NT2/D1 (cell line): ENCODE results near the gene ZNF705A.
"Not testable (repeated sequence)": the region's sequence is repeated elsewhere in the genome, so short reads cannot be mapped to it uniquely, and the experiment has no call there.

ENCODE experiments used
- DNase-seq: peaks from one replicate; pipeline ENCODE4 v3.0.0-alpha.2; 2011; ENCODE audit warnings: low read depth, low spot score
- H3K27me3 ChIP-seq: 2 replicates; pipeline ENCODE4 v1.6.0; 2011; ENCODE audit warnings: mild to moderate bottlenecking; ENCODE audit not compliant: insufficient read length, insufficient read depth
- H3K36me3 ChIP-seq: 2 replicates; pipeline ENCODE4 v1.6.1; 2011; ENCODE audit warnings: mild to moderate bottlenecking, low read length, mixed read lengths; ENCODE audit not compliant: insufficient read depth, insufficient read length
- H3K4me1 ChIP-seq: 2 replicates; pipeline ENCODE4 v1.5.1; 2011; ENCODE audit not compliant: insufficient read depth, insufficient read length
- H3K4me3 ChIP-seq: 2 replicates; pipeline ENCODE4 v1.5.1; 2011; ENCODE audit warnings: low read depth; ENCODE audit not compliant: insufficient read length
- H3K9ac ChIP-seq: 2 replicates; pipeline ENCODE4 v1.6.0; 2011; ENCODE audit warnings: low read depth; ENCODE audit not compliant: insufficient read length
- H3K9me3 ChIP-seq: 2 replicates; pipeline ENCODE4 v1.5.1; 2011; ENCODE audit warnings: mild to moderate bottlenecking, low read length; ENCODE audit not compliant: insufficient read depth

ZNF705A gene

DNA sequence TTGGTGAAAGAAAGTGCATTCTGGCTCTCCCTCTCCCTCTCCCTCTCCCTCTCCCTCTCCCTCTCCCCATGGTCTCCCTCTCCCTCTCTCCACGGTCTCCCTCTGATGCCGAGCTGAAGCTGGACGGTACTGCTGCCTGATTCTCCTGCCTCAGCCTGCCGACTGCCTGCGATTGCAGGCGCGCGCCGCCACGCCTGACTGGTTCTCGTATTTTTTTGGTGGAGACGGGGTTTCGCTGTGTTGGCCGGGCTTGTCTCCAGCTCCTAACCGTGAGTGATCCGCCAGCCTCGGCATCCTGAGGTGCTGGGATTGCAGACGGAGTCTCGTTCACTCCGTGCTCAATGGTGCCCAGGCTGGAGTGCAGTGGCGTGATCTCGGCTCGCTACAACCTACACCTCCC is 26.5 kb downstream of the ZNF705A start:
- H3K4me1 ChIP-seq, H3K27me3 ChIP-seq, DNase-seq, H3K36me3 ChIP-seq, H3K4me3 ChIP-seq, H3K9ac ChIP-seq: not testable (repeated sequence)
- peaks cover 20% of the 10 kb centered on the region; the same call in 1 of the 2 replicates for H3K9me3 ChIP-seq

DNA sequence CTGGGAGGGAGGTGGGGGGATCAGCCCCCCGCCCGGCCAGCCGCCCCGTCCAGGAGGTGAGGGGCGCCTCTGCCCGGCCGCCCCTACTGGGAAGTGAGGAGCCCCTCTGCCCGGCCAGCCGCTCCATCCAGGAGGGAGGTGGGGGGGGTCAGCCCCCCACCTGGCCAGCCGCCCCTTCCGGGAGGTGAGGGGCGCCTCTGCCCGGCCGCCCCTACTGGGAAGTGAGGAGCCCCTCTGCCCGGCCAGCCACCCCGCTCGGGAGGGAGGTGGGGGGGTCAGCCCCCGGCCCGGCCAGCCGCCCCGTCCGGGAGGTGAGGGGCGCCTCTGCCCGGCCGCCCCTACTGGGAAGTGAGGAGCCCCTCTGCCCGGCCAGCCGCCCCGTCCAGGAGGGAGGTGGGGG is 27.4 kb downstream of the ZNF705A start:
- not testable (repeated sequence) for DNase-seq, H3K4me3 ChIP-seq, H3K4me1 ChIP-seq, H3K36me3 ChIP-seq, H3K27me3 ChIP-seq, H3K9ac ChIP-seq
- peaks cover 20% of the 10 kb centered on the region; the same call in 1 of the 2 replicates for H3K9me3 ChIP-seq

DNA sequence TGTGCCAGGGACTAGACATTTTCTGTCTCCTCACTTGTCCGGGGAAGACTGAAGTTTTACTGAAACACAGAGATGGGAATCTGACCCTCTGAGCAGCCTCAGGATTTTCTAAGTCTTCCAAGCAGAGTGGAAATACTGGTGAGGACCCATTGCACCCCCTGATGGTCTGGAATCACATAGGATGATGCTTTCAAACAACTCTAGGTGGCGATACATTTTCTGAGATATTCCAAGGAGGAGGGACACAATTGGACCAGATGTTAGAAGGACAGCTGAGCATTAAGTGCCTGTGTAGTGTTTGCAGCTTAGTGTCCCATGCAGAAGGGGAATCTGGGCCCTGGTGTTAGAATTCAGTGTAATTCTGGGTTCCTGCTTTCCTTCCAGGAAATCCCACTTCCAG is 31.3 kb downstream of the ZNF705A start:
- not testable (repeated sequence) for H3K36me3 ChIP-seq, H3K9me3 ChIP-seq, H3K27me3 ChIP-seq, H3K9ac ChIP-seq, DNase-seq, H3K4me1 ChIP-seq, H3K4me3 ChIP-seq

- H3K9ac ChIP-seq, DNase-seq, H3K4me1 ChIP-seq, H3K4me3 ChIP-seq, H3K27me3 ChIP-seq, H3K36me3 ChIP-seq, H3K9me3 ChIP-seq: not testable (repeated sequence)
These were observed 41.0 kb downstream of the ZNF705A start for GRCh38 chr12:8197685-8198308.

DNA sequence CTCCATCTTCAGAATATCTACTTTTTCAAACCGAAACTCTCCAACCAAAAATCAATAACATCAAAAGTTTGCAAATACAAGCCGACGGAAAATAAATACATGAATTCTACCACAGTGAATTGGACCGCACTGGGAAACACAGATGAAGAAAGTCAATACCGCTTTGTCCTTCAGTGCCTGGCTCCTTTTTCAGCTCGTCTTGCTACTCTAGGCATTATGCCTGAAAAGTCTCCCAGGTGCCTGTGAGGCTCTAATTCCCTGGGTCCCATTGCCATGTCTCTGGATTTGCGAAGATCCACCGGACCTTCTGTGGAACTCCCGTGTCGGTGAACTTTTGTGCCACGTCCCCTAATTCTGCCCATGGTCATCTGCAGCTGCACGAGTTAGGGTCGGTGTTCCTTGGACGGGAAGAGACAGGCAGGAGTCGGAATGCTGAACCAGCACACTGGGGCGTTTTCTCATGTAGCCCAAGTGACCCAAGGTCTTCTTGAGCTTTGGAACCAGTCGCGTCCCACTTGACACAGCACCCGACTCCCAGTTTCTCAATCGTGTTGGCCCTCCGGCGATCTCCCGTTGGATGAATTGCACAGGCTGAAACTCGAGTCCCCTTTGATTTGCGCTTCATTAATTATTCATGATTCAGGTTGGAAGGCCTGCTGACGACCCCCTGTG is 62.0 kb downstream of the ZNF705A start:
- not testable (repeated sequence) for H3K9ac ChIP-seq, H3K9me3 ChIP-seq, H3K4me1 ChIP-seq, H3K4me3 ChIP-seq, DNase-seq, H3K27me3 ChIP-seq
- H3K36me3 ChIP-seq = peaks cover 41% of the 10 kb centered on the region

DNA sequence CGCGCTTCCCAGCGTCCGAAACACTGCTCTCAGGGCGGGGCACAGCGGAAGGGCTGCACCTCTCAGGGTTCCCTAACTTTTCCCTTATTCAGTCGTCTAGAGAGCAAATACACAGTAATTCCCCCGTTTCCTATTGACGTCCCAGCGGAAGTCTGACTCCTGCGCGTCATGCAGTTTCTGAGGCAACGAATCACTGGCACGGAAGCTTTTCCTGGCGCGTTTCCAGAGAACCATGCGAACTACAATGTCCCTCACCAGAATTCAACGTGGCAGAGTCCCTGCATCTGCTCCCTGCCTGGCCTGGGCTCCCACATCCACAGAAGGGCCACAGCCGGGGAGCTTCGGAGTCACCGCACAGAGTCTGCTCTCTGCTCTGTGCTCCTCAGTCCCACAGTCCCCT is 64.6 kb downstream of the ZNF705A start:
- H3K36me3 ChIP-seq = peaks cover 44% of the 10 kb centered on the region
- DNase-seq = not testable (repeated sequence)

GRCh38 chr12:8221844-8222243 is 65.0 kb downstream of the ZNF705A start:
- not testable (repeated sequence) for H3K4me1 ChIP-seq, H3K27me3 ChIP-seq, H3K9ac ChIP-seq, H3K4me3 ChIP-seq, DNase-seq, H3K9me3 ChIP-seq
- peaks cover 44% of the 10 kb centered on the region for H3K36me3 ChIP-seq

More for the DNA sequence above, 64.6 kb downstream of the ZNF705A start:
- H3K4me1 ChIP-seq, H3K9ac ChIP-seq, H3K4me3 ChIP-seq, H3K27me3 ChIP-seq, H3K9me3 ChIP-seq: not testable (repeated sequence)

- H3K27me3 ChIP-seq, DNase-seq, H3K9ac ChIP-seq, H3K4me3 ChIP-seq, H3K4me1 ChIP-seq, H3K9me3 ChIP-seq: not testable (repeated sequence)
- peaks cover 44% of the 10 kb centered on the region for H3K36me3 ChIP-seq
These were observed 65.5 kb downstream of the ZNF705A start for GRCh38 chr12:8222303-8222702.

DNA sequence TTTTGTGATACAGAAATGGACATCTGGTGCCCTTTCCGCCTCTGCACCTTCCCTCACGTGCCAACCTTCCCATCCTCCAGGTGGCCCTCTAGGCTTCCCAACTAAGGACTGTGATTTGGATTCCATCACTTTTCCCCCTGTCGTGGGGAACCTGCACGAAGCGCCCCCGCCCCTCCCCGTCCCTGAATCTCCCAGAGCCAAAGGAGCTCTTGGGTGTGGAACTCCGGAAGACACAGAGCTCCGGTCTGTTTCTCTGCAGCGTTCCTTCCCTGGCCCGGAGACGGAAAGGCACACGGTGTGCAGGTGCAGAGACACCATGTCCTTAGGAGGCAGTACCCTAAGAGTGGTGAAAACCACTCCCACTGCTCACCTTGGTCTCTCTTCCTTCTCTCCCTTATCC is 66.8 kb downstream of the ZNF705A start:
- H3K27me3 ChIP-seq, H3K4me1 ChIP-seq, H3K9ac ChIP-seq, H3K4me3 ChIP-seq, H3K9me3 ChIP-seq, DNase-seq: not testable (repeated sequence)
- peaks cover 35% of the 10 kb centered on the region for H3K36me3 ChIP-seq

GRCh38 chr12:8224782-8225181 is 68.0 kb downstream of the ZNF705A start:
- not testable (repeated sequence) for H3K9ac ChIP-seq, H3K27me3 ChIP-seq, DNase-seq, H3K4me1 ChIP-seq, H3K9me3 ChIP-seq, H3K4me3 ChIP-seq
- H3K36me3 ChIP-seq = peaks cover 32% of the 10 kb centered on the region
